ENCODE measurements around the gene TBX1.

TBX1 gene

GRCh38 chr22:19748139-19748538 lies 12.4 kb upstream of the TBX1 start:
- DNase-seq, result no peak
- in situ Hi-C loops (cut with HindIII; ENCODE audit: low pct_ligation_motif_present, low sequenced_read_pairs), result no loop called here
- Histone ChIP-seq H3K36me3 (replicated peaks) (no peaks in the 10 kb centered on the region), H3K27ac (no peak overlapping the region), H3K27me3 (replicated peaks) (peaks cover 8% of the 10 kb centered on the region), H3K4me3 (ENCODE audit: low read depth, low read length) (no peak overlapping the region)
- TF ChIP-seq, protein P1, sequence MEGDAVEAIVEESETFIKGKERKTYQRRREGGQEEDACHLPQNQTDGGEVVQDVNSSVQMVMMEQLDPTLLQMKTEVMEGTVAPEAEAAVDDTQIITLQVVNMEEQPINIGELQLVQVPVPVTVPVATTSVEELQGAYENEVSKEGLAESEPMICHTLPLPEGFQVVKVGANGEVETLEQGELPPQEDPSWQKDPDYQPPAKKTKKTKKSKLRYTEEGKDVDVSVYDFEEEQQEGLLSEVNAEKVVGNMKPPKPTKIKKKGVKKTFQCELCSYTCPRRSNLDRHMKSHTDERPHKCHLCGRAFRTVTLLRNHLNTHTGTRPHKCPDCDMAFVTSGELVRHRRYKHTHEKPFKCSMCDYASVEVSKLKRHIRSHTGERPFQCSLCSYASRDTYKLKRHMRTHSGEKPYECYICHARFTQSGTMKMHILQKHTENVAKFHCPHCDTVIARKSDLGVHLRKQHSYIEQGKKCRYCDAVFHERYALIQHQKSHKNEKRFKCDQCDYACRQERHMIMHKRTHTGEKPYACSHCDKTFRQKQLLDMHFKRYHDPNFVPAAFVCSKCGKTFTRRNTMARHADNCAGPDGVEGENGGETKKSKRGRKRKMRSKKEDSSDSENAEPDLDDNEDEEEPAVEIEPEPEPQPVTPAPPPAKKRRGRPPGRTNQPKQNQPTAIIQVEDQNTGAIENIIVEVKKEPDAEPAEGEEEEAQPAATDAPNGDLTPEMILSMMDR (IDR thresholded peaks at IDR 0.05; ENCODE audit: low read depth, low read length, missing control alignments), result no peak

DNA sequence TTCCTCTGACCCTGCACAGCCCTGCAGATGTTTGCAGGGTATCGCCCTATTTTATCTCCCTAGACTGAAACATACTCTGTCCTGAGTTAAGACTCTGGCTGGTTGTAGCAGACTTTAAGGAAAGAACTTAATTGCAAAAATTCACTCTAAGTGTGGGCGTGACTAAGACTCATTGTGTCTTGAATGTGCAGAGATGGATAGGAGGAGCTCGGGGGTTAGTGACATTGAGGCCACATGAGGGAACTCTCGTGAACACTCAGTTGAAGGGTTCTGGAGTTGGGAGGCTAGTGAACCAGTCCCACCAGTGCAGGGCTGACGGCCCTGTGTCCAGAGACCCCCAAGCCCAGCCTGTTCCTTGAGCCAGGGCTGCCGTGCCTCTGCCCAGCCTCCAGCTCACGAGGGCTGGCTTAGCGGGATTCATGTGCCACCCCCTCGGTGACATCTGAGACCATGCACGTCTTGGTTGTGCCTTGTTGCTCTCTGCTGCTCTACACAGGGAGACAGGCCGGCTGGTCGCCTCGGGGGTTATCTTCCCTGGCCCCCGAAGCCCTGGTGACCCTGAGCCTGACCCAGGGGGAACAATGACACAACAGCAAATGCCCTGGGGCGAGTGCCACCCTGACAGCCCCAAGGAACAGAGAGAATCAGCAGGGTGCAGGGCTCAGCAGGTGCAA lies 11.4 kb upstream of the TBX1 start:
- Histone ChIP-seq H3K4me3 (ENCODE audit: low read depth, low read length) (no peak overlapping the region), H3K27ac (no peak overlapping the region), H3K27me3 (replicated peaks) (peaks cover 18% of the 10 kb centered on the region), H3K36me3 (replicated peaks) (no peaks in the 10 kb centered on the region)
- TF ChIP-seq, protein P1 (IDR thresholded peaks at IDR 0.05; ENCODE audit: low read depth, low read length, missing control alignments), result no peak
- in situ Hi-C loops (cut with HindIII; ENCODE audit: low pct_ligation_motif_present, low sequenced_read_pairs), result no loop called here
- no peak for DNase-seq

DNA sequence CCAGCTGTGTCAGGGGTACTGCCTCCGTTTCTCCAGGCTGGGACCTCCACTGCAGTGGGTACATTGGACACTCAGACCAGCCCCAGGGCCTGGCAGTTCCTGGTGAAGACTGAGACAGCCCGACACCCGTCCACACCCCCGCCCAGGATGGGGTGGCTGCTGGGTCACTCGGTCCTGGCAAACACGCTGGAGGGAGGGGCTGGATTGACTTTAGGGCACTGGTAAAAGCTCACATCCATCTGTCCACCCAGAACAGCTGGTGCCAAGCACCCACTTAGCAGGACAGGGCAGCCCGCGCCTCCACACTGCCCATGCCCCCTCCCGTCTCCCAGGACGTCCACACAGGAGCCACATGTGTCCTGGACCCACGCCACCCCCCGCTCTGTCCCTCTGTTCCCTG lies 10.7 kb upstream of the TBX1 start:
- no peak for DNase-seq
- H3K4me3 ChIP-seq (ENCODE audit: low read depth, low read length), result no peak overlapping the region
- no peaks in the 10 kb centered on the region for H3K36me3 ChIP-seq (replicated peaks)
- no peak overlapping the region for H3K27ac ChIP-seq
- TF ChIP-seq, protein P1 (IDR thresholded peaks at IDR 0.05; ENCODE audit: low read depth, low read length, missing control alignments), result no peak
- in situ Hi-C loops (cut with HindIII; ENCODE audit: low pct_ligation_motif_present, low sequenced_read_pairs), result no loop called here
- peaks cover 25% of the 10 kb centered on the region for H3K27me3 ChIP-seq (replicated peaks)

- H3K4me3 ChIP-seq (ENCODE audit: low read depth, low read length), result no peak overlapping the region
- DNase-seq, result peak; percentile 14
- in situ Hi-C loops (cut with HindIII; ENCODE audit: low pct_ligation_motif_present, low sequenced_read_pairs), result no loop called here
- no peaks in the 10 kb centered on the region for H3K36me3 ChIP-seq (replicated peaks)
- no peak overlapping the region for H3K27ac ChIP-seq
- H3K27me3 ChIP-seq (replicated peaks), result peaks cover 35% of the 10 kb centered on the region
- TF ChIP-seq, protein P1 (IDR thresholded peaks at IDR 0.05; ENCODE audit: low read depth, low read length, missing control alignments), result no peak
These were observed 9.8 kb upstream of the TBX1 start for GRCh38 chr22:19750507-19751490.

GRCh38 chr22:19751497-19752245 lies 8.9 kb upstream of the TBX1 start:
- no peak overlapping the region for H3K4me3 ChIP-seq (ENCODE audit: low read depth, low read length)
- TF ChIP-seq, protein P1 (IDR thresholded peaks at IDR 0.05; ENCODE audit: low read depth, low read length, missing control alignments), result no peak
- no peak for DNase-seq
- peaks cover 43% of the 10 kb centered on the region for H3K27me3 ChIP-seq (replicated peaks)
- H3K27ac ChIP-seq, result no peak overlapping the region
- no peaks in the 10 kb centered on the region for H3K36me3 ChIP-seq (replicated peaks)
- in situ Hi-C loops (cut with HindIII; ENCODE audit: low pct_ligation_motif_present, low sequenced_read_pairs), result no loop called here

All from brain microvascular endothelial cell (primary cell).